Mesenchymal stem cell (in vitro differentiated cells and primary cell): ENCODE results near the gene RNF214.
A peak's percentile ranks its signal among the peaks of the same experiment; 100 is the strongest.

Experiments
- DNase-seq: peaks from one replicate; pipeline ENCODE4 v3.0.0-alpha.2; 2013
- H2AFZ ChIP-seq: one replicate; pipeline ENCODE4 v1.6.1; 2013; ENCODE audit warnings: low read depth, mild to moderate bottlenecking, control low read depth, inconsistent platforms, low read length, moderate library complexity
- H2AK5ac ChIP-seq: 2 replicates; pipeline ENCODE4 v1.6.1; 2013; ENCODE audit warnings: low read length, moderate library complexity, mild to moderate bottlenecking, inconsistent platforms; ENCODE audit not compliant: severe bottlenecking
- H2BK120ac ChIP-seq: one replicate; pipeline ENCODE4 v1.6.1; 2013; ENCODE audit warnings: low read depth, mild to moderate bottlenecking, inconsistent platforms, low read length, moderate library complexity
- H2BK12ac ChIP-seq, 2 experiments: one replicate each; pipeline ENCODE4 v1.6.1; 2013; ENCODE audit warnings: inconsistent platforms in 2 of 2, low read length in 2 of 2, mild to moderate bottlenecking in 2 of 2, moderate library complexity in 2 of 2, control low read depth in 1 of 2
- H2BK15ac ChIP-seq: one replicate; pipeline ENCODE4 v1.6.1; 2013; ENCODE audit warnings: mild to moderate bottlenecking, low read depth, inconsistent platforms; ENCODE audit not compliant: poor library complexity, severe bottlenecking
- H2BK5ac ChIP-seq: 2 replicates; pipeline ENCODE4 v1.6.1; 2013; ENCODE audit warnings: low read depth, mild to moderate bottlenecking, low read length, control low read depth, inconsistent platforms; ENCODE audit not compliant: poor library complexity, severe bottlenecking
- H3K14ac ChIP-seq, 2 experiments: one replicate each; pipeline ENCODE4 v1.6.1; 2013; ENCODE audit warnings: inconsistent platforms in 2 of 2, low read length in 2 of 2, control low read depth in 1 of 2, mild to moderate bottlenecking in 1 of 2, moderate library complexity in 1 of 2
- H3K18ac ChIP-seq, 2 experiments: one replicate each; pipeline ENCODE4 v1.6.1; 2013; ENCODE audit warnings: inconsistent platforms in 2 of 2, low read length in 2 of 2, control low read depth in 1 of 2, low read depth in 1 of 2, mild to moderate bottlenecking in 1 of 2
- H3K23ac ChIP-seq, 2 experiments: one replicate each; pipeline ENCODE4 v1.6.1; 2013; ENCODE audit warnings: inconsistent platforms in 2 of 2, low read length in 2 of 2, mild to moderate bottlenecking in 2 of 2, moderate library complexity in 2 of 2, control low read depth in 1 of 2
- H3K27ac ChIP-seq: 2 replicates; pipeline ENCODE4 v1.5.1; 2013; ENCODE audit warnings: mild to moderate bottlenecking, moderate library complexity, low read length, control low read depth, inconsistent platforms; ENCODE audit not compliant: poor library complexity, severe bottlenecking
- H3K27me3 ChIP-seq, 2 experiments: 2 replicates each; pipeline versions ENCODE4 v1.6.1 to v1.7.0; 2013; ENCODE audit warnings: low read length in 2 of 2, mild to moderate bottlenecking in 2 of 2, moderate library complexity in 2 of 2, control low read depth in 1 of 2, inconsistent platforms in 1 of 2; ENCODE audit not compliant: control insufficient read depth in 1 of 2, insufficient read depth in 1 of 2
- H3K36me3 ChIP-seq, 2 experiments: 2 replicates each; pipeline versions ENCODE4 v1.6.1 to v1.7.0; 2013; ENCODE audit warnings: low read length in 2 of 2, control low read depth in 1 of 2, inconsistent platforms in 1 of 2, low read depth in 1 of 2, mild to moderate bottlenecking in 1 of 2; ENCODE audit not compliant: insufficient read depth in 2 of 2, control insufficient read depth in 1 of 2
- H3K4ac ChIP-seq, 2 experiments: one replicate each; pipeline ENCODE4 v1.6.1; 2013; ENCODE audit warnings: inconsistent platforms in 2 of 2, low read length in 2 of 2, mild to moderate bottlenecking in 2 of 2, moderate library complexity in 2 of 2, control low read depth in 1 of 2, low read depth in 1 of 2
- H3K4me1 ChIP-seq: 2 replicates; pipeline ENCODE4 v1.6.1; 2013; ENCODE audit warnings: low read depth, low read length, control low read depth; ENCODE audit not compliant: control insufficient read depth, insufficient read depth
- H3K4me2 ChIP-seq: 2 replicates; pipeline ENCODE4 v1.6.1; 2013; ENCODE audit warnings: low read length, mild to moderate bottlenecking, inconsistent platforms; ENCODE audit not compliant: poor library complexity, severe bottlenecking
- H3K4me3 ChIP-seq, 2 experiments: 2 replicates each; pipeline versions ENCODE4 v1.5.1 to v1.7.0; 2013; ENCODE audit warnings: low read length in 2 of 2, mild to moderate bottlenecking in 2 of 2, control low read depth in 1 of 2, low read depth in 1 of 2; ENCODE audit not compliant: insufficient read depth in 1 of 2
- H3K79me1 ChIP-seq: replicated peaks from 2 replicates; pipeline ENCODE4 v1.6.1; 2013; ENCODE audit warnings: mild to moderate bottlenecking, control low read depth, low read length, inconsistent platforms; ENCODE audit not compliant: poor library complexity, severe bottlenecking
- H3K9ac ChIP-seq: 2 replicates; pipeline ENCODE4 v1.7.0; 2013; ENCODE audit warnings: mild to moderate bottlenecking, low read length, moderate library complexity
- H3K9me3 ChIP-seq: 2 replicates; pipeline ENCODE4 v1.7.0; 2013; ENCODE audit warnings: mild to moderate bottlenecking, low read length; ENCODE audit not compliant: control insufficient read depth
- H4K8ac ChIP-seq: one replicate; pipeline ENCODE4 v1.6.1; 2013; ENCODE audit warnings: inconsistent platforms, mild to moderate bottlenecking, low read length, moderate library complexity
- H4K91ac ChIP-seq: one replicate; pipeline ENCODE4 v1.6.1; 2013; ENCODE audit warnings: mild to moderate bottlenecking, low read length, inconsistent platforms
- WGBS: methylation state at CpG from one replicate; pipeline ENCODE4 v1.1.7; 2013; ENCODE audit warnings: mixed read lengths; 5-methylcytosine and 5-hydroxymethylcytosine counted together

The RNF214 gene

DNA sequence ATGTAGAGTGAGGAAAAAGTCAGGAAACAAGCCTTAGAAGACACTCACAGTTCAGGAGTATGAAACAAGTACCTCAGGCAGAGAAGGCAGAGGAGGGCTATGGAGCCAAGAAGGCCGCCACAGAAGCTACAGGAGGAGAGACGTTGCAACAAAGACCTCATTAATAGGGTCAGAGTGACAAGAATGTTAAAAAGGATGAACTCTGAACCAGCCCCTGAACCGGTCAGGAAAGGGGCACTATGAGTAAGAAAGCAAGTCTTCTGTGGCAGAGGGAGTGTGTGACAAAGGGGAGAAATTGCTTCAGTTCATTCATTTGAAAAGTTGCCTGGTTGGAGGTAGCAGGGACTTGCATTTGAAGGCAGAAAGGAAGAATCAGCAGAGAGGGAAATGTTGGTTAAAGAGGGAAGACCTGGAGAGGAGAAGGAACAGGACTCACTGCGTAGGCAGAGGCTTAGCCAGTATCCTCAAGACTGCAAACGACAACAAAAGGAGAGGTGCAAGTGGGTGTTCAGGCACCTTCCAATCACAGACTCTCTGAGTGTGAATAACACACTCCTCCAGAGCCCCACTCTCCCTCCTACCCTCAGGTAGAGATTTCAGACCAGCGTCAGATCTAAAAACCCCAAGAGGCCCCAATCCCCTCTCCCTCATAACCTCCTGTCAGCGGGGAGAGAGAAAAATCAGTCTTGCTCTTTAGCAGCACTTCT, 17.9 kb upstream of the RNF214 start:
- no peaks in the 10 kb centered on the region for H3K9me3 ChIP-seq
- H3K36me3 ChIP-seq = peaks cover 38 to 74% of the 10 kb centered on the region in 2 experiments
- DNase-seq = no peak
- H3K27ac ChIP-seq = no peak overlapping the region
- WGBS = 91% methylated on average over 7 of the region's 7 CpGs
- no peak overlapping the region for H3K4me3 ChIP-seq
- H3K4ac ChIP-seq = no peak overlapping the region
- no peak overlapping the region for H4K8ac ChIP-seq
- no peak overlapping the region for H3K4me2 ChIP-seq
- H2AFZ ChIP-seq = no peak overlapping the region
- no peak overlapping the region for H4K91ac ChIP-seq
- no peak overlapping the region for H2BK12ac ChIP-seq
- peaks cover 3% of the 10 kb centered on the region for H3K4me1 ChIP-seq
- H3K18ac ChIP-seq = no peak overlapping the region
- H2BK15ac ChIP-seq = no peak overlapping the region
- no peaks in the 10 kb centered on the region for H3K27me3 ChIP-seq
- no peaks in the 10 kb centered on the region for H3K79me1 ChIP-seq
- H2BK5ac ChIP-seq = no peak overlapping the region
- H3K14ac ChIP-seq = no peak overlapping the region
- H3K23ac ChIP-seq = no peak overlapping the region
- H2BK120ac ChIP-seq = no peak overlapping the region
- H2AK5ac ChIP-seq = no peak overlapping the region
- no peak overlapping the region for H3K9ac ChIP-seq

- H2AK5ac ChIP-seq = no peak overlapping the region
- H3K18ac ChIP-seq = no peak overlapping the region
- H3K14ac ChIP-seq = no peak overlapping the region
- H3K4me2 ChIP-seq = no peak overlapping the region
- no peaks in the 10 kb centered on the region for H3K9me3 ChIP-seq
- no peak overlapping the region for H4K91ac ChIP-seq
- peaks cover 5% of the 10 kb centered on the region for H3K79me1 ChIP-seq
- H3K23ac ChIP-seq = no peak overlapping the region
- H3K36me3 ChIP-seq = peaks cover 52 to 70% of the 10 kb centered on the region in 2 experiments
- no peak overlapping the region for H2BK5ac ChIP-seq
- no peak overlapping the region for H4K8ac ChIP-seq
- H3K4me3 ChIP-seq = no peak overlapping the region
- peak overlapping the region; percentile 62 for H3K9ac ChIP-seq
- no peak overlapping the region for H2BK120ac ChIP-seq
- 77% methylated on average over 11 of the region's 11 CpGs for WGBS
- peak; percentile 54 for DNase-seq
- peaks cover 8% of the 10 kb centered on the region for H3K4me1 ChIP-seq
- no peak overlapping the region for H3K27ac ChIP-seq
- H2AFZ ChIP-seq = no peak overlapping the region
- H2BK15ac ChIP-seq = no peak overlapping the region
- no peaks in the 10 kb centered on the region for H3K27me3 ChIP-seq
- no peak overlapping the region for H3K4ac ChIP-seq
- no peak overlapping the region for H2BK12ac ChIP-seq
These were observed 15.1 kb upstream of the RNF214 start for GRCh38 chr11:117217141-117218084.

GRCh38 chr11:117218133-117218915, 14.1 kb upstream of the RNF214 start:
- peaks cover 53 to 68% of the 10 kb centered on the region in 2 experiments for H3K36me3 ChIP-seq
- H2BK120ac ChIP-seq = no peak overlapping the region

More at GRCh38 chr11:117218133-117218915, 14.1 kb upstream of the RNF214 start:
- no peak overlapping the region for H2BK15ac ChIP-seq
- H4K8ac ChIP-seq = no peak overlapping the region
- no peaks in the 10 kb centered on the region for H3K27me3 ChIP-seq
- H4K91ac ChIP-seq = no peak overlapping the region
- no peak overlapping the region for H3K4me3 ChIP-seq
- no peak overlapping the region for H3K23ac ChIP-seq
- H2BK12ac ChIP-seq = no peak overlapping the region
- H3K9ac ChIP-seq = peak overlapping the region; percentile 62
- H3K79me1 ChIP-seq = peaks cover 5% of the 10 kb centered on the region
- H3K14ac ChIP-seq = no peak overlapping the region
- H2AK5ac ChIP-seq = no peak overlapping the region
- H3K4ac ChIP-seq = no peak overlapping the region
- H3K27ac ChIP-seq = no peak overlapping the region
- peaks cover 8% of the 10 kb centered on the region for H3K4me1 ChIP-seq
- WGBS = 90% methylated on average over 6 of the region's 15 CpGs
- no peaks in the 10 kb centered on the region for H3K9me3 ChIP-seq
- no peak overlapping the region for H2AFZ ChIP-seq
- H3K18ac ChIP-seq = no peak overlapping the region
- no peak for DNase-seq
- H3K4me2 ChIP-seq = no peak overlapping the region
- H2BK5ac ChIP-seq = no peak overlapping the region
